K562 (cell line): ENCODE data around the gene RABL6.

Source experiments
- BDP1 ChIP-seq: IDR thresholded peaks from 3 replicates; pipeline ENCODE4 v1.6.1; 2011; ENCODE audit not compliant: insufficient read length, insufficient read depth
- CBX8 ChIP-seq: fragments of 200-600 bp; sonication (generic); IDR thresholded peaks from 2 replicates; pipeline ENCODE4 v1.6.1; 2012; ENCODE audit warnings: borderline replicate concordance, mixed run types, low read depth, mild to moderate bottlenecking, moderate library complexity, mixed read lengths, low read length, control low read depth, inconsistent platforms; ENCODE audit not compliant: poor library complexity, severe bottlenecking; ENCODE audit errors: extremely low read depth
- POLR3A ChIP-seq: IDR thresholded peaks from 2 replicates; pipeline ENCODE4 v1.6.1; 2011; ENCODE audit warnings: borderline replicate concordance, mild to moderate bottlenecking, moderate library complexity; ENCODE audit not compliant: insufficient read length, insufficient read depth; ENCODE audit errors: extremely low read depth
- TF ChIP-seq, protein P1 (sequence below): sonication (generic); formaldehyde crosslinking; IDR thresholded peaks from 2 replicates; pipeline ENCODE4 v1.8.1; 2023; ENCODE audit warnings: mild to moderate bottlenecking, missing genetic modification reagents

DNA sequence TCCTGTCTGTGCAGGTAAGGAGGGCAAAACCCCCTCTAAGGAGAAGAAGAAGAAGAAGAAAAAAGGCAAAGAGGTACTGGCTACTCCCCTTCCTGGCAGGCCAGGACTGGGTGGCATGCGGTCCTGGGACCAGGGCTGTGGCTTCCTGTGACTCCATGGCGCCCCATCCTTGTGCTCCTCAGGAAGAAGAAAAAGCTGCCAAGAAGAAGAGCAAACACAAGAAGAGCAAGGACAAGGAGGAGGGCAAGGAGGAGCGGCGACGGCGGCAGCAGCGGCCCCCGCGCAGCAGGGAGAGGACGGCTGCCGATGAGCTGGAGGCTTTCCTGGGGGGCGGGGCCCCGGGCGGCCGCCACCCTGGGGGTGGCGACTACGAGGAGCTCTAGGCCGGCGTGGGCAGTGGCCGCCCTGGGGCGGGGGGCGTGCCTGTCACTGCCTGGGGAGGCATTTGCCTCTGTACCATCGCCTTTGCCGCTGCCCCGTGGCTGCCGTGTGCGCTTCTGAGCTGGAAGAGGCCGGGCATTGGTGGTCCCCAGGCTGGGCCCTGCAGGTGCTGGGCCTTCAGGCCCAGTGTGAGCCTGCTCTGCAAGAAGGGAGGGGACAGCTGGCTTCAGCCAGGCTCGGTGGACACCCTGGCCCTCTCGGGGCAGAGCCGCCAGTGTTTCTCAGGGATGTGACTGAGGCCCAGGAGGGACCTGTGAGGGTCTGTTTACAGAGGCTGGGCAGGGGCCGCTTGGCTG lies 32.6 kb downstream of the RABL6 start:
- TF ChIP-seq POLR3A = no peak
- TF ChIP-seq, protein P1, sequence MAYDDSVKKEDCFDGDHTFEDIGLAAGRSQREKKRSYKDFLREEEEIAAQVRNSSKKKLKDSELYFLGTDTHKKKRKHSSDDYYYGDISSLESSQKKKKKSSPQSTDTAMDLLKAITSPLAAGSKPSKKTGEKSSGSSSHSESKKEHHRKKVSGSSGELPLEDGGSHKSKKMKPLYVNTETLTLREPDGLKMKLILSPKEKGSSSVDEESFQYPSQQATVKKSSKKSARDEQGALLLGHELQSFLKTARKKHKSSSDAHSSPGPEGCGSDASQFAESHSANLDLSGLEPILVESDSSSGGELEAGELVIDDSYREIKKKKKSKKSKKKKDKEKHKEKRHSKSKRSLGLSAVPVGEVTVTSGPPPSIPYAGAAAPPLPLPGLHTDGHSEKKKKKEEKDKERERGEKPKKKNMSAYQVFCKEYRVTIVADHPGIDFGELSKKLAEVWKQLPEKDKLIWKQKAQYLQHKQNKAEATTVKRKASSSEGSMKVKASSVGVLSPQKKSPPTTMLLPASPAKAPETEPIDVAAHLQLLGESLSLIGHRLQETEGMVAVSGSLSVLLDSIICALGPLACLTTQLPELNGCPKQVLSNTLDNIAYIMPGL (CRISPR knock-in tag) = no peak
- no peak for TF ChIP-seq BDP1
- TF ChIP-seq CBX8 = no peak
